Kidney (tissue), 14 donors: Measurements from ENCODE around the gene C1QTNF9. TPM values are rescaled to one million over a fixed set of nuclear protein-coding genes. Genes with fewer than 3 reads are reported as not detected.
"Not testable (repeated sequence)": the region's sequence is repeated elsewhere in the genome, so short reads cannot be mapped to it uniquely, and the experiment has no call there.

Experiments
- DNase-seq, 5 donors: peaks; one replicate each; pipeline ENCODE4 v3.0.0-alpha.2; 2013 to 2020
- FAIRE-seq: peaks from 2 replicates; lab custom pipeline; 2012; peaks lifted over from hg19 to GRCh38; lab: Jason Lieb, UNC
- H3K27ac ChIP-seq, 2 donors: one replicate each; pipeline ENCODE4 v1.7.0; 2013; ENCODE audit warnings: low read depth in 2 of 2, low read length in 2 of 2, inconsistent platforms in 1 of 2
- H3K27me3 ChIP-seq: one replicate; pipeline ENCODE4 v1.7.1; 2013; ENCODE audit warnings: low read length, inconsistent platforms; ENCODE audit not compliant: control insufficient read depth, insufficient read depth
- H3K36me3 ChIP-seq, 3 donors: one replicate each; pipeline versions ENCODE4 v1.7.0 to v1.7.1; 2013; ENCODE audit warnings: low read length in 3 of 3, control low read depth in 1 of 3, inconsistent platforms in 1 of 3; ENCODE audit not compliant: insufficient read depth in 3 of 3, control insufficient read depth in 2 of 3
- H3K4me1 ChIP-seq, 3 donors: one replicate each; pipeline versions ENCODE4 v1.7.0 to v1.7.1; 2013; ENCODE audit warnings: low read length in 3 of 3, inconsistent platforms in 1 of 3, low read depth in 1 of 3; ENCODE audit not compliant: control insufficient read depth in 2 of 3, insufficient read depth in 2 of 3
- H3K4me3 ChIP-seq, 3 donors: one replicate each; pipeline versions ENCODE4 v1.7.0 to v1.8.1; 2013; ENCODE audit warnings: low read length in 3 of 3, control low read depth in 1 of 3, inconsistent platforms in 1 of 3
- H3K9ac ChIP-seq, 3 donors: one replicate each; pipeline versions ENCODE4 v1.7.0 to v1.7.1; 2013; ENCODE audit warnings: low read length in 3 of 3, control low read depth in 1 of 3, inconsistent platforms in 1 of 3
- H3K9me3 ChIP-seq, 3 donors: one replicate each; pipeline versions ENCODE4 v1.7.0 to v1.7.1; 2013; ENCODE audit warnings: low read length in 3 of 3, control low read depth in 1 of 3, inconsistent platforms in 1 of 3; ENCODE audit not compliant: control insufficient read depth in 2 of 3, insufficient read depth in 1 of 3
- intact Hi-C: fragments of 100-400 bp; cut with DNase I; formaldehyde crosslinking; loops from one replicate; pipeline ENCODE4 v1.11.1; 2022
- polyA plus RNA-seq: library from polyadenylated mRNA; stranded (reverse); fragments of 350-450 nt; fragmentation: Illumina TruSeq; extraction: RNeasy Lipid Tissue Mini Kit (QIAGEN cat#74804); gene quantifications from one replicate; pipeline ENCODE4 v1.2.3, GENCODE V29; 2014; ENCODE audit warnings: low read depth, low replicate concordance; ENCODE audit not compliant: insufficient read depth
- total RNA-seq: library from RNA; stranded (reverse); fragmentation: NEBNext Ultra II Directional; extraction: Animal tissue kit (Norgen Biotek cat#: 25700); gene quantifications from one replicate; pipeline ENCODE4 v1.2.1, GENCODE V29; 2021
- TF ChIP-seq, protein P1 (sequence below): IDR thresholded peaks from 3 replicates; pipeline ENCODE4 v1.5.1; 2012; ENCODE audit warnings: mild to moderate bottlenecking, moderate library complexity, borderline replicate concordance; ENCODE audit not compliant: insufficient read depth; ENCODE audit errors: extremely low read depth
- donor health status: control.
- donor health status: control.
- donor health status: control.
- donor health status: control.
- donor health status: control.
- donor health status: DM: yes; HTN: yes; CAD: no.
- donor health status: Normal renal cell carcinoma (clear cell type).

C1QTNF9 gene
- total and polyA plus RNA-seq, 2 donors from 2014 or later = 0.25 TPM; not detected in 1

DNA sequence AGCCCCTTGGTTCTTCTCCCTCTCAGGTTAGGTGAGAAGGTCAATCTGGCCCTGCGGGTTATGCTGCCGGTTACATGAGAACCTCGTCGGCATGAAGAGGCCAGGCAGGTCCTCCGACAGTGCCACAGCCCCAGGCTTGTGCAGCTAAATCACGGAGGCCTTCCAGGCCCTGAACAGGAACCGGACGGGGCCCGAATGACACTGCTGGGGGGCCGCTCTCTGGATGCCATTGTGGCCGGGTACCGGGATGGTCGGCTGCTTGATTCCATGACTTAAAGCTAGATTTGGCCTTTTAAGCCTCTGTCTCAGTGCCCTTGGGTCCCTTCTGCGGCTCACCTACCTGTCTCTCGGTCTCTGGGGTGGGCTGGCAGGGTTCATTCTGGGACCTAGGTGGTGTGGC is 48.4 kb downstream of the C1QTNF9 start:
- Histone ChIP-seq H3K4me1 (peaks cover 0 to 2% (median 0%) of the 10 kb centered on the region in 3 donors), H3K9me3 (peaks cover 0 to 4% (median 0%) of the 10 kb centered on the region in 3 donors), H3K9ac (no peak overlapping the region), H3K4me3 (no peak overlapping the region), H3K36me3 (peaks cover 0 to 3% (median 0%) of the 10 kb centered on the region in 3 donors), H3K27ac (no peak overlapping the region), H3K27me3 (no peaks in the 10 kb centered on the region)
- TF ChIP-seq, protein P1, sequence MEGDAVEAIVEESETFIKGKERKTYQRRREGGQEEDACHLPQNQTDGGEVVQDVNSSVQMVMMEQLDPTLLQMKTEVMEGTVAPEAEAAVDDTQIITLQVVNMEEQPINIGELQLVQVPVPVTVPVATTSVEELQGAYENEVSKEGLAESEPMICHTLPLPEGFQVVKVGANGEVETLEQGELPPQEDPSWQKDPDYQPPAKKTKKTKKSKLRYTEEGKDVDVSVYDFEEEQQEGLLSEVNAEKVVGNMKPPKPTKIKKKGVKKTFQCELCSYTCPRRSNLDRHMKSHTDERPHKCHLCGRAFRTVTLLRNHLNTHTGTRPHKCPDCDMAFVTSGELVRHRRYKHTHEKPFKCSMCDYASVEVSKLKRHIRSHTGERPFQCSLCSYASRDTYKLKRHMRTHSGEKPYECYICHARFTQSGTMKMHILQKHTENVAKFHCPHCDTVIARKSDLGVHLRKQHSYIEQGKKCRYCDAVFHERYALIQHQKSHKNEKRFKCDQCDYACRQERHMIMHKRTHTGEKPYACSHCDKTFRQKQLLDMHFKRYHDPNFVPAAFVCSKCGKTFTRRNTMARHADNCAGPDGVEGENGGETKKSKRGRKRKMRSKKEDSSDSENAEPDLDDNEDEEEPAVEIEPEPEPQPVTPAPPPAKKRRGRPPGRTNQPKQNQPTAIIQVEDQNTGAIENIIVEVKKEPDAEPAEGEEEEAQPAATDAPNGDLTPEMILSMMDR = no peak
- intact Hi-C loops = no loop called here
- FAIRE-seq (no peak), DNase-seq (no peak)

DNA sequence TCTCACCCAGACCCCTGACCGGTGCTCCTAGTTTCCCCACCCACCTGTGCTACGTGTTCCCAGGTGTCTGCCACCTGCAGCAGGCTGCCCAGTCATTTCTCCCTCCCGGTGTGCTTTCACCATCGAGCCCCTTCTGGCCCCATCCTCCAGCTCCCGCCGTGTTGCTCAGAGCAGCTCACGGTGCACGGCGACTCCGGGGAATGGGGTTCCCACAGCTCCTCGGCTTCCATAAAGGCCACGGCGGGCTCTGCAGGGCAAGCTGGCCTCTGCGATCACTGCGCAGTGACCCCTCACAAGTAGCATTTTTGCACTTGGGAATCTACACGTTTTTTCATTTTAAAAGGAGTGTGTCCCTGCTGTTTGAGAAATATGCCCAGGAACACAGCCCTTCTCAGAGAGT is 49.5 kb downstream of the C1QTNF9 start:
- intact Hi-C loops, H3K27ac ChIP-seq, H3K4me3 ChIP-seq, H3K27me3 ChIP-seq, FAIRE-seq, H3K9ac ChIP-seq, H3K4me1 ChIP-seq, H3K36me3 ChIP-seq, DNase-seq, H3K9me3 ChIP-seq: not testable (repeated sequence)

DNA sequence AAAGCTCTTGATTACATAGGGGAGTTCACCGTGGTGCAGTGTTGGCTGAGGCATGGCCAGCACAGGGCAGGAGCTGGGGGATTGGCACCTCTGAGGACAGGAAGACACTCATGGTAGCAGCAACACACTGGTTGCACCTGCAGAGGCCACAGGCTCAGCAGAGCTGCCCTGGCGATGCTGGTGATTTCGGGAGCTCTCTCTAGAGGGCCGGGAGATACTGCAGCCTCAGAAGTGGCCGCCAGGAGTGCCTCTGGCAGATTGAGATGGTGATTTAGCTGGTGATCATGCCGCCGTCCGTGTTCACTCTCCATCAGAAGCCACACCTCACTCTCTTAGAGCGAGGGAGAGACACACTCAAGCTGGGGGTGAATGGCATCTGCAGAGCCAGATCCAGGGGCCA is 49.9 kb downstream of the C1QTNF9 start:
- H3K9ac ChIP-seq, DNase-seq, H3K36me3 ChIP-seq, FAIRE-seq, H3K4me1 ChIP-seq, intact Hi-C loops, H3K27ac ChIP-seq, H3K27me3 ChIP-seq, H3K9me3 ChIP-seq: not testable (repeated sequence)
- peak overlapping the region in 1 of 3 donors; percentile 32 for H3K4me3 ChIP-seq

DNA sequence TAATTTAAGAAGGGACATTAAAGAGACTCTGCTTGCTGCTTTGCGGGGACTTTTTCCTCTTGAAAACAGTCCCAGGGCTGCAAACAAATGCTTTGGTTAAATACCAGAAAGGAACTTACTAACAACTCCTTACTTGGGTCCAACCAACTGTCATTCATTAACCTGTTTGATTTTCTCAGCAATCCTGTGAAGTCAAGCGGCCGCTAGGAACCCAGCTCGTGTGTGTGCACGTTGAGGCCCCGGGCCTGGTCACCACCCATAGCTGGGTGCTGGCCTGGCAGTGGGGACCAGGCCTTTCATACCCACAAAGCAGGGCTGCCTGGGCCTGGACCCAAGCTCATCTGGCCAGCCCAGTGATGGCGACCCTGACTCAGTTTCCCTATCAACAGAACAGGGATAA is 50.7 kb downstream of the C1QTNF9 start:
- Histone ChIP-seq H3K27ac (no peak overlapping the region), H3K4me3 (peak overlapping the region in 1 of 3 donors; percentile 32), H3K4me1 (peaks cover 0 to 2% (median 0%) of the 10 kb centered on the region in 3 donors), H3K36me3 (peaks cover 0 to 3% (median 0%) of the 10 kb centered on the region in 3 donors), H3K9ac (no peak overlapping the region), H3K9me3 (peaks cover 0 to 4% (median 0%) of the 10 kb centered on the region in 3 donors), H3K27me3 (no peaks in the 10 kb centered on the region)
- DNase-seq = peak in 3 of 5 donors; percentile 34 to 74 (median 68)
- TF ChIP-seq, protein P1 = no peak
- intact Hi-C loops = no loop called here
- no peak for FAIRE-seq
